Measurements from ENCODE around the gene TRIM3. TPM values are rescaled to one million over a fixed set of nuclear protein-coding genes. Genes with fewer than 3 reads are reported as not detected.

Gene TRIM3
- total RNA-seq, 1 donor from 2014 or later: 33.8 TPM

DNA sequence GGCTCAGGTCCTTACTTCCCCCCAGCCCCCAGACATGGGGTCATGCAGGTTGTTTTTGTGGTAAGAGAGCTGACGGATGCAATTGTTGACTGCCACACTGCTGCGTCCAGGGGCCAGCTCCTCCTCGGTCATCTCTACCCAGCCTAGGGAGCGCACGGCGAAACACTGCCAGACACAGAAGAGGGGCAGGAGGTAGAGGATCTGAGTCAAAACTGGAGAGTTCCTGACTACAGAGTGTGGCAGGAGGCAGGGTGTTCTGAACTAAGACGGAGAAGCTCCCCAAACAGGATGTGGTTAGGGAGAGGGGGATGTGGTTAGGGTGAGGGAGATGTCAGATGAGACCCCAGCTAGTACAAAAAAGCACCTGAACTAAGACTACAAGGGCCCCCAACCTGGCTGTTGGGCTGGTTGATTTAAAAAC, 71.2 kb downstream of the TRIM3 start:
- Histone ChIP-seq H3K27me3 (no peaks in the 10 kb centered on the region), H3K4me1 (peaks cover 0 to 7% of the 10 kb centered on the region in 2 donors), H3K9me3 (no peaks in the 10 kb centered on the region), H3K36me3 (peaks cover 30 to 54% of the 10 kb centered on the region in 2 donors), H3K4me3 (no peak overlapping the region), H3K27ac (no peak overlapping the region)
- DNase-seq (ENCODE audit: low spot score in 2 of 2): no peak
- intact Hi-C loops (cut with DNase I): no loop called here
- TF ChIP-seq, protein P1, sequence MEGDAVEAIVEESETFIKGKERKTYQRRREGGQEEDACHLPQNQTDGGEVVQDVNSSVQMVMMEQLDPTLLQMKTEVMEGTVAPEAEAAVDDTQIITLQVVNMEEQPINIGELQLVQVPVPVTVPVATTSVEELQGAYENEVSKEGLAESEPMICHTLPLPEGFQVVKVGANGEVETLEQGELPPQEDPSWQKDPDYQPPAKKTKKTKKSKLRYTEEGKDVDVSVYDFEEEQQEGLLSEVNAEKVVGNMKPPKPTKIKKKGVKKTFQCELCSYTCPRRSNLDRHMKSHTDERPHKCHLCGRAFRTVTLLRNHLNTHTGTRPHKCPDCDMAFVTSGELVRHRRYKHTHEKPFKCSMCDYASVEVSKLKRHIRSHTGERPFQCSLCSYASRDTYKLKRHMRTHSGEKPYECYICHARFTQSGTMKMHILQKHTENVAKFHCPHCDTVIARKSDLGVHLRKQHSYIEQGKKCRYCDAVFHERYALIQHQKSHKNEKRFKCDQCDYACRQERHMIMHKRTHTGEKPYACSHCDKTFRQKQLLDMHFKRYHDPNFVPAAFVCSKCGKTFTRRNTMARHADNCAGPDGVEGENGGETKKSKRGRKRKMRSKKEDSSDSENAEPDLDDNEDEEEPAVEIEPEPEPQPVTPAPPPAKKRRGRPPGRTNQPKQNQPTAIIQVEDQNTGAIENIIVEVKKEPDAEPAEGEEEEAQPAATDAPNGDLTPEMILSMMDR (IDR thresholded peaks at IDR 0.05): no peak

DNA sequence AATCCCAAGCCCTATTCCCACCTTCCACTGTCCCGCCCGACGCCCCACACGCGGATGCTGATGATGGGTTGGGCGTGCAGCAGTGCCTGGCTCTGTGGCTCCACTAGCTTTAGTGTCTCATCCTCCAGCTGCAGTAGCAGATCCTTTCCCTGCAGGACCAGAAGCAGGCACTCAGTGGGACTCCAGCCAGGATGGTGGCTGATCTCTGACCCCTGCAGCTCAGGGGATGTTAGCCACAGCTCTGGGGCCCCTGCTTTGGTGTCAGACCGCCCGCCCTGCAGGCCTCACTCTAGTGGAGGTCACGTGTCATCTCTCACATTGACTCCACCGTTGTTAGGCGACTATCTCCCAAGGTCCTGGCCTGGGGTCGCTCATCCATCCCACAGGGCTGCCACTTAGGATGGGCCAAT, 71.7 kb downstream of the TRIM3 start:
- H3K4me1 ChIP-seq: peaks cover 0 to 7% of the 10 kb centered on the region in 2 donors
- peaks cover 30 to 54% of the 10 kb centered on the region in 2 donors for H3K36me3 ChIP-seq
- no peak overlapping the region for H3K4me3 ChIP-seq
- intact Hi-C loops (cut with DNase I): no loop called here
- DNase-seq (ENCODE audit: low spot score in 2 of 2): no peak
- no peaks in the 10 kb centered on the region for H3K27me3 ChIP-seq
- TF ChIP-seq, protein P1 (IDR thresholded peaks at IDR 0.05): no peak
- H3K27ac ChIP-seq: no peak overlapping the region
- no peaks in the 10 kb centered on the region for H3K9me3 ChIP-seq

DNA sequence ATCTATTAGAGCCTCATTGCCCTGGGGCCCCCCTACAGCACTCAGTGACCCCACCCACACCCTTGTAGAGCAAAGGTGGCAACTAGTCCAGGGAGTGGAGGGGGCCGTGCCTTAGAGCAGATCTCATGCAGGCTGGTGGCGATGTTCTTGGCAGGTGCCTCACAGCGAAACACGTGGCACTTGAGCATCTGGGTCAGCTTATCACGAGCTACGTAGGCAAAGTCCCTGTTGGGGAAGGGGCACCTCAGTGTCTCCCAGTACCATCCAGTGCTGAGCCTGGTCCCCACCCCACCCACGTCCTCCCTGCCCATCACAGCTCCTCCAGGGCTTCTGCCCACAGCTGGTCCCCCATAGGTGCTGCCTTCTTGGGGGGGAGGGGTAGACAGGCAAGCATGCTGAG, 72.3 kb downstream of the TRIM3 start:
- TF ChIP-seq, protein P1 (IDR thresholded peaks at IDR 0.05): no peak
- intact Hi-C loops (cut with DNase I): no loop called here
- no peaks in the 10 kb centered on the region for H3K9me3 ChIP-seq
- no peaks in the 10 kb centered on the region for H3K27me3 ChIP-seq
- H3K27ac ChIP-seq: no peak overlapping the region
- H3K4me3 ChIP-seq: no peak overlapping the region
- H3K36me3 ChIP-seq: peaks cover 30 to 54% of the 10 kb centered on the region in 2 donors
- no peak for DNase-seq (ENCODE audit: low spot score in 2 of 2)
- peaks cover 0 to 7% of the 10 kb centered on the region in 2 donors for H3K4me1 ChIP-seq

DNA sequence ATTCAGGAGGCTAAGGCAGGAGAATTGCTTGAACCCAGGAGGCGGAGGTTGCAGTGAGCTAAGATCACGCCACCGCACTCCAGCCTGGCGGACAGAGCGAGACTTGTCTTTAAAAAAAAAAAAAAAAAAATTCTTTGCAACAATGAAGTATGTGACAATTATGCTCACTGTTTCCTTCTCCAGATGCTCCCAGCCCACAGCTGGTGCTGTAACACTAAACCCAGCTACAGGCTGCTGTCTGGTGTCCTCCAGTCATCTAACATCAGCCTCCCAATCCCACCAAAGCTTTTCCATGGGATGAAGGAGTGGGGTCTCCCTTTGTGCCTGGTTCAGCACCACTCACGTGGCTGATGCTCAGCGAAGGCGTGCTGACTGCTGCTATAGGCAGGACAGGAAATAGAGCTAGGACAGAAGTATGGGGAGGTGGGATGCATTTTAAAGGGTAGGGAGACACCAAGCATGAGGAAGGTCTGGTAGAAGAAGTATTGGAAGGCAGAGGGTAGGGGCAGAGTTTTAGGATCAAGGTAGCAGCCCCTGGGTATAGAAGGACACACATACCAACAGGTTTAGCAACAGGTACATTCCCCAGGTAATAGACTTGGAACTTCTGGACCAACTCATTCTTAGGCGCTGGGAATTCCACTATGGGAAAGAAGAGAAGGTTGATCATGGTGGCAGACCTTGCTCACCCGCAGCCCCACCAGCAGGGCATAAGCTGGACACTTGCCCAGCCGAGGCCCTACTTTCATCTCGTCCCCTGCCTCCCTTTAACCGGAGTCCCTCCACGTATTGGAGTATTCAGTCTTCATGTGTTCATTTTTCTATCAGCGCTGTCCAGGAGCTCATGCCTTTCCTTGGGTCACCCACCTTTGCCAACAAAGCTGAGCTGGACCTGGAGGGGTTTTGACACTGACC, 73.1 kb downstream of the TRIM3 start:
- Histone ChIP-seq H3K9me3 (no peaks in the 10 kb centered on the region), H3K4me3 (no peak overlapping the region), H3K36me3 (peaks cover 35 to 58% of the 10 kb centered on the region in 2 donors), H3K27ac (no peak overlapping the region), H3K27me3 (no peaks in the 10 kb centered on the region), H3K4me1 (peaks cover 0 to 7% of the 10 kb centered on the region in 2 donors)
- TF ChIP-seq, protein P1 (IDR thresholded peaks at IDR 0.05): no peak
- intact Hi-C loops (cut with DNase I): no loop called here
- no peak for DNase-seq (ENCODE audit: low spot score in 2 of 2)

Other genes with a start within 250 kb of the TRIM3 start
- gene FHIP1B, start 239.3 kb downstream of the TRIM3 start, total RNA-seq: 31.9 TPM
- not detected for gene CNGA4, start 234.9 kb downstream of the TRIM3 start, total RNA-seq
- gene CCKBR, start 214.1 kb downstream of the TRIM3 start, total RNA-seq: not detected
- 596 TPM for gene CAVIN3, start 153.4 kb downstream of the TRIM3 start, total RNA-seq
- gene SMPD1, start 83.5 kb downstream of the TRIM3 start, total RNA-seq: 48.6 TPM
- gene APBB1, start 54.8 kb downstream of the TRIM3 start, total RNA-seq: 29.2 TPM
- gene HPX, start 33.0 kb downstream of the TRIM3 start, total RNA-seq: 16.8 TPM
- gene ARFIP2, start 7.4 kb upstream of the TRIM3 start, total RNA-seq: 87.8 TPM
- 19.2 TPM for gene TIMM10B, start 7.6 kb upstream of the TRIM3 start, total RNA-seq
- 2.3 TPM for gene DNHD1, start 23.3 kb upstream of the TRIM3 start, total RNA-seq
- gene RRP8, start 129.7 kb upstream of the TRIM3 start, total RNA-seq: 9.2 TPM
- gene ILK, start 129.8 kb upstream of the TRIM3 start, total RNA-seq: 183 TPM
- gene TAF10, start 138.3 kb upstream of the TRIM3 start, total RNA-seq: 76.0 TPM
- 96.7 TPM for gene TPP1, start 145.5 kb upstream of the TRIM3 start, total RNA-seq
- 58.0 TPM for gene DCHS1, start 181.9 kb upstream of the TRIM3 start, total RNA-seq
- gene MRPL17, start 209.4 kb upstream of the TRIM3 start, total RNA-seq: 12.9 TPM

Data from ascending aorta (tissue), 2 donors.